ENCODE measurements around the gene NDUFB6. TPM values are rescaled to one million over a fixed set of nuclear protein-coding genes. Genes with fewer than 3 reads are reported as not detected.
"Not testable (repeated sequence)": the region's sequence is repeated elsewhere in the genome, so short reads cannot be mapped to it uniquely, and the experiment has no call there.

NDUFB6 gene
- total RNA-seq, 2 donors from 2014 or later = 43.0 to 56.4 TPM

GRCh38 chr9:32551276-32552051 lies 21.5 kb downstream of the NDUFB6 start:
- no peaks in the 10 kb centered on the region for H3K4me1 ChIP-seq (replicated peaks)
- under 1% methylated on average over 36 of the region's 36 CpGs for WGBS
- H3K36me3 ChIP-seq = peaks cover 0 to 3% of the 10 kb centered on the region in 2 donors
- TF ChIP-seq POLR2AphosphoS5 (IDR thresholded peaks at IDR 0.05) (no peak), POLR2A (IDR thresholded peaks at IDR 0.05) (no peak), CTCF (IDR thresholded peaks at IDR 0.05) (no peak)
- peak overlapping the region; percentile 91 to 94 for H3K27ac ChIP-seq
- no peaks in the 10 kb centered on the region for H3K27me3 ChIP-seq (replicated peaks; ENCODE audit: insufficient read depth)
- peak overlapping the region; percentile 72 to 74 for H3K4me3 ChIP-seq
- intact Hi-C loops (cut with DNase I) = loop anchor here (2.0 kb wide), 1 partner anchor 169 kb away; no protein-coding TSS in a partner anchor
- DNase-seq (ENCODE audit: low spot score) = peak; percentile 22
- no peaks in the 10 kb centered on the region for H3K9me3 ChIP-seq

GRCh38 chr9:32550562-32551275 lies 22.2 kb downstream of the NDUFB6 start:
- Histone ChIP-seq H3K9me3 (no peaks in the 10 kb centered on the region), H3K27me3 (replicated peaks; ENCODE audit: insufficient read depth) (no peaks in the 10 kb centered on the region), H3K36me3 (peaks cover 0 to 3% of the 10 kb centered on the region in 2 donors), H3K27ac (peak overlapping the region; percentile 91 to 94), H3K4me3 (peak overlapping the region; percentile 72 to 74), H3K4me1 (replicated peaks) (no peaks in the 10 kb centered on the region)
- WGBS = under 1% methylated on average over 37 of the region's 75 CpGs
- DNase-seq (ENCODE audit: low spot score) = peak; percentile 92
- intact Hi-C loops (cut with DNase I) = loop anchor here (2.0 kb wide), 1 partner anchor 168 kb away; no protein-coding TSS in a partner anchor
- TF ChIP-seq POLR2A (IDR thresholded peaks at IDR 0.05) (peak; percentile 69), CTCF (IDR thresholded peaks at IDR 0.05) (peak in 1 of 4 experiments; percentile 17), POLR2AphosphoS5 (IDR thresholded peaks at IDR 0.05) (peak; percentile 93)

DNA sequence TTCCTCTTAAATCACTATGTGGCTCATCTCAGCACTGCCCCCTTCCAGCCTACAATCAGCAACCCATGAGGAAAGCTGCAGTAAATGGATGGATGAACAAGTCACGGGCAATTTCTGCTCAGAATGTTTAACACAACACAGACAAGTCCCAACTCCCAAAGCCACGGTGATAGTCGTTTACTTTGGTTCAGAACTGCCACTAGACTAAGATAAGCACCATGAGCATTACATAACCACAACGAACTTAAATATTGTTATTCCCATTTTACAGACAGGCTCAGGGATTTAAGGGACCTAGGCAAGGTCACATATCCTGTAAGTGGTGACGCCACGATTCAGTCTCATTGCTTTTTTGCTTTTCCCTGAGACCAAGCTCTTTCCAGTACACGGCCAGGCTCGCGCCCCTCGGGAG lies 22.8 kb downstream of the NDUFB6 start:
- DNase-seq (ENCODE audit: low spot score) = no peak
- intact Hi-C loops (cut with DNase I) = loop anchor here (2.0 kb wide), 1 partner anchor 167 kb away; no protein-coding TSS in a partner anchor
- Histone ChIP-seq H3K36me3 (no peaks in the 10 kb centered on the region), H3K4me1 (replicated peaks) (no peaks in the 10 kb centered on the region), H3K27ac (peak overlapping the region; percentile 91 to 94), H3K4me3 (peak overlapping the region; percentile 72 to 74), H3K27me3 (replicated peaks; ENCODE audit: insufficient read depth) (no peaks in the 10 kb centered on the region), H3K9me3 (no peaks in the 10 kb centered on the region)
- WGBS = 2% methylated on average over 10 of the region's 10 CpGs
- TF ChIP-seq CTCF (IDR thresholded peaks at IDR 0.05) = no peak
- TF ChIP-seq POLR2AphosphoS5 (IDR thresholded peaks at IDR 0.05) = no peak
- no peak for TF ChIP-seq POLR2A (IDR thresholded peaks at IDR 0.05)

GRCh38 chr9:32548213-32548612 lies 24.7 kb downstream of the NDUFB6 start:
- 97% methylated on average over 20 of the region's 20 CpGs for WGBS
- H3K4me3 ChIP-seq; H3K9me3 ChIP-seq; DNase-seq (ENCODE audit: low spot score); H3K4me1 ChIP-seq (replicated peaks); intact Hi-C loops (cut with DNase I); H3K36me3 ChIP-seq; H3K27ac ChIP-seq; H3K27me3 ChIP-seq (replicated peaks; ENCODE audit: insufficient read depth): not testable (repeated sequence)

DNA sequence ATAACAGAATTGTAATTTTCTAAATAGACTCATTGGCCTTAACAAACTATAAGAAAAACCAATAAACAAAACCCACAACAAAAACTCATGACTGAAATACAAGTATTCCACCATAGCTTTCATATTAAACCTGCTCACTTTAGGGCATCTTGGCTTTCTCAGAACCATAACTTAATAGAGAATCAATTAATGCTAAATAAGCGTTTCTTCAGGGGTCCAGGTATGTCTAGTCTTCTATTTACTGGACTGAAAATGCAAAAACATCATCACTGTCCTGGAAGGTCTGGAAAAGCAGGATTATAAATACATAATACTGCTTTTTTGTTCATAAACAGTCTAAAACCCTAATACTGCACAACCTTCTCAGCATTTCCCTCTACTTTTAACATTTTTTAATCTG lies 27.1 kb downstream of the NDUFB6 start:
- no peaks in the 10 kb centered on the region for H3K9me3 ChIP-seq
- H3K27ac ChIP-seq = no peak overlapping the region
- WGBS = 92% methylated on average over 1 of the region's 1 CpG

More for the DNA sequence above, 27.1 kb downstream of the NDUFB6 start:
- H3K27me3 ChIP-seq (replicated peaks; ENCODE audit: insufficient read depth) = no peaks in the 10 kb centered on the region
- no peak for TF ChIP-seq CTCF (IDR thresholded peaks at IDR 0.05)
- no peak for TF ChIP-seq POLR2A (IDR thresholded peaks at IDR 0.05)
- TF ChIP-seq POLR2AphosphoS5 (IDR thresholded peaks at IDR 0.05) = no peak
- H3K4me1 ChIP-seq (replicated peaks) = no peaks in the 10 kb centered on the region
- DNase-seq (ENCODE audit: low spot score) = no peak
- H3K36me3 ChIP-seq = no peaks in the 10 kb centered on the region
- intact Hi-C loops (cut with DNase I) = no loop called here
- H3K4me3 ChIP-seq = no peak overlapping the region

Measured in prostate gland (tissue), 2 donors.